H1 (cell line): Measurements from ENCODE around the gene DYNLL2. TPM values are rescaled to one million over a fixed set of nuclear protein-coding genes. Genes with fewer than 3 reads are reported as not detected.

Source experiments
- CTCF ChIA-PET: fragments of 300-600 bp; sonication (Branson Sonifier 250); formaldehyde crosslinking; loops from one replicate; lab custom pipeline; 2021; ENCODE audit not compliant: partially characterized antibody; lab: Charles Lee
- POLR2A ChIA-PET: fragments of 300-600 bp; sonication (Branson Sonifier 250); formaldehyde crosslinking; loops from one replicate; lab custom pipeline; 2021; ENCODE audit warnings: inconsistent platforms; ENCODE audit not compliant: partially characterized antibody; lab: Charles Lee
- DNase-seq, 2 experiments: peaks; one replicate each; pipeline versions ENCODE4 v3.0.0 to v3.0.0-alpha.2; 2010 to 2022; ENCODE audit warnings: low spot score in 2 of 2, low read depth in 1 of 2, mixed read lengths in 1 of 2
- FAIRE-seq: peaks from 2 replicates; lab custom pipeline; 2011; peaks lifted over from hg19 to GRCh38; lab: Jason Lieb, UNC
- H2AFZ ChIP-seq: 2 replicates; pipeline ENCODE4 v1.8.1; 2012; ENCODE audit warnings: low read length, inconsistent platforms
- H2AK5ac ChIP-seq: 2 replicates; pipeline ENCODE4 v1.6.1; 2013; ENCODE audit warnings: low read depth, low read length
- H2BK120ac ChIP-seq: replicated peaks from 2 replicates; pipeline ENCODE3; 2013; ENCODE audit warnings: low read depth, low read length, inconsistent platforms
- H2BK12ac ChIP-seq: 2 replicates; pipeline ENCODE4 v1.6.1; 2013; ENCODE audit warnings: low read depth, low read length
- H2BK15ac ChIP-seq: 2 replicates; pipeline ENCODE4 v1.6.1; 2013; ENCODE audit warnings: low read length
- H2BK20ac ChIP-seq: 2 replicates; pipeline ENCODE4 v1.6.1; 2013; ENCODE audit warnings: low read length
- H2BK5ac ChIP-seq: 2 replicates; pipeline ENCODE4 v1.6.1; 2013; ENCODE audit warnings: low read depth, low read length
- H3K14ac ChIP-seq: 2 replicates; pipeline ENCODE4 v1.6.1; 2013; ENCODE audit warnings: inconsistent platforms; ENCODE audit not compliant: insufficient read length
- H3K18ac ChIP-seq: 2 replicates; pipeline ENCODE4 v1.6.1; 2013; ENCODE audit warnings: low read length; ENCODE audit errors: extremely low read depth
- H3K23ac ChIP-seq: 2 replicates; pipeline ENCODE4 v1.6.1; 2013; ENCODE audit warnings: inconsistent platforms; ENCODE audit not compliant: insufficient read length
- H3K23me2 ChIP-seq: 2 replicates; pipeline ENCODE4 v1.6.1; 2013; ENCODE audit warnings: low read depth, low read length
- H3K27ac ChIP-seq: 2 replicates; pipeline ENCODE4 v1.6.1; 2011; ENCODE audit warnings: low read depth, low read length, inconsistent platforms
- H3K27me3 ChIP-seq, 4 experiments: replicated peaks in 1 of 4; 1 replicate in 1 of 4; 2 replicates in 3 of 4; pipeline versions ENCODE4 v1.6.1 to v1.8.1; 2011 to 2013; ENCODE audit warnings: low read length in 3 of 4, mild to moderate bottlenecking in 3 of 4, inconsistent platforms in 2 of 4, mixed read lengths in 2 of 4, moderate library complexity in 1 of 4; ENCODE audit not compliant: control insufficient read depth in 3 of 4, insufficient read depth in 3 of 4; ENCODE audit errors: extremely low read depth in 1 of 4
- H3K36me3 ChIP-seq, 4 experiments: 2 replicates each; pipeline versions ENCODE4 v1.6.1 to v1.8.1; 2011 to 2013; ENCODE audit warnings: mild to moderate bottlenecking in 4 of 4, low read length in 3 of 4, moderate library complexity in 2 of 4, control low read depth in 1 of 4, inconsistent platforms in 1 of 4; ENCODE audit not compliant: insufficient read depth in 4 of 4, control insufficient read depth in 2 of 4
- H3K4ac ChIP-seq: replicated peaks from 2 replicates; pipeline ENCODE3; 2013; ENCODE audit warnings: low read length, low read depth, mixed read lengths, inconsistent platforms; ENCODE audit not compliant: insufficient read length
- H3K4me1 ChIP-seq, 4 experiments: replicated peaks in 1 of 4; 1 replicate in 1 of 4; 2 replicates in 3 of 4; pipeline versions ENCODE4 v1.6.1 to v1.8.1; 2011 to 2013; ENCODE audit warnings: low read length in 3 of 4, inconsistent platforms in 2 of 4, mixed read lengths in 1 of 4; ENCODE audit not compliant: insufficient read depth in 4 of 4, control insufficient read depth in 3 of 4
- H3K4me2 ChIP-seq, 2 experiments: 2 replicates each; pipeline versions ENCODE4 v1.6.1 to v1.8.1; 2011 to 2013; ENCODE audit warnings: low read depth in 2 of 2, low read length in 2 of 2, control low read depth in 1 of 2, inconsistent platforms in 1 of 2, mild to moderate bottlenecking in 1 of 2; ENCODE audit not compliant: insufficient read depth in 1 of 2
- H3K4me3 ChIP-seq, 4 experiments: fragments of 200-600, 300-600 bp in 1 of 4; sonication (generic), shearing (Covaris generic), sonication (Bioruptor Twin) in 1 of 4; 2 replicates each; pipeline versions ENCODE4 v1.5.1 to v1.8.1; 2011 to 2016; ENCODE audit warnings: low read length in 4 of 4, low read depth in 3 of 4, control low read depth in 2 of 4, inconsistent platforms in 2 of 4, mild to moderate bottlenecking in 2 of 4, mixed read lengths in 1 of 4, moderate library complexity in 1 of 4; ENCODE audit not compliant: insufficient read depth in 2 of 4; ENCODE audit errors: extremely low read depth in 1 of 4
- H3K56ac ChIP-seq: replicated peaks from 2 replicates; pipeline ENCODE3; 2013; ENCODE audit warnings: low read depth, mild to moderate bottlenecking, mixed read lengths, low read length, inconsistent platforms; ENCODE audit not compliant: insufficient read length
- H3K79me1 ChIP-seq: 2 replicates; pipeline ENCODE4 v1.6.1; 2013; ENCODE audit warnings: low read depth, low read length, control low read depth
- H3K79me2 ChIP-seq, 2 experiments: 2 replicates each; pipeline versions ENCODE4 v1.6.1 to v1.8.1; 2012 to 2013; ENCODE audit warnings: low read length in 2 of 2, mild to moderate bottlenecking in 2 of 2, inconsistent platforms in 1 of 2; ENCODE audit not compliant: insufficient read depth in 2 of 2, control insufficient read depth in 1 of 2
- H3K9ac ChIP-seq, 4 experiments: replicated peaks in 1 of 4; 1 replicate in 1 of 4; 2 replicates in 3 of 4; pipeline versions ENCODE4 v1.6.1 to v1.8.1; 2011 to 2013; ENCODE audit warnings: low read depth in 3 of 4, low read length in 3 of 4, control low read depth in 2 of 4, mild to moderate bottlenecking in 2 of 4, moderate library complexity in 2 of 4, inconsistent platforms in 1 of 4; ENCODE audit errors: extremely low read depth in 1 of 4
- H3K9me3 ChIP-seq, 2 experiments: 2 replicates each; pipeline versions ENCODE4 v1.6.1 to v1.8.1; 2012 to 2013; ENCODE audit warnings: mild to moderate bottlenecking in 2 of 2, moderate library complexity in 2 of 2, control low read depth in 1 of 2, inconsistent platforms in 1 of 2, low read depth in 1 of 2, low read length in 1 of 2, mixed read lengths in 1 of 2; ENCODE audit not compliant: insufficient read depth in 2 of 2
- H4K20me1 ChIP-seq, 2 experiments: replicated peaks in 1 of 2; 2 replicates each; pipeline versions ENCODE3 to v1.8.1; 2011 to 2013; ENCODE audit warnings: inconsistent platforms in 2 of 2, low read length in 2 of 2, mild to moderate bottlenecking in 1 of 2; ENCODE audit not compliant: insufficient read depth in 2 of 2, control insufficient read depth in 1 of 2
- H4K5ac ChIP-seq: 2 replicates; pipeline ENCODE4 v1.6.1; 2013; ENCODE audit warnings: low read length, low read depth, mixed read lengths, inconsistent platforms; ENCODE audit not compliant: insufficient read length
- H4K8ac ChIP-seq: 2 replicates; pipeline ENCODE4 v1.8.0; 2013; ENCODE audit warnings: mild to moderate bottlenecking, moderate library complexity, low read length, inconsistent platforms; ENCODE audit not compliant: insufficient read depth; ENCODE audit errors: extremely low read depth
- H4K91ac ChIP-seq: replicated peaks from 2 replicates; pipeline ENCODE3; 2013; ENCODE audit warnings: low read length, mixed read lengths, inconsistent platforms; ENCODE audit not compliant: insufficient read length
- BRCA1 ChIP-seq: IDR thresholded peaks from 2 replicates; pipeline ENCODE4 v1.6.1; 2012; ENCODE audit warnings: low read depth, low read length, improper control_type of control experiment
- CBX8 ChIP-seq: fragments of 300-800, 300-1000 bp; sonication (generic); IDR thresholded peaks from 2 replicates; pipeline ENCODE4 v1.7.1; 2016; ENCODE audit warnings: low read depth, low read length, borderline replicate concordance
- CHD2 ChIP-seq: IDR thresholded peaks from 2 replicates; pipeline ENCODE4 v1.6.1; 2012; ENCODE audit warnings: low read length, improper control_type of control experiment
- MAFK ChIP-seq: IDR thresholded peaks from 2 replicates; pipeline ENCODE4 v1.6.1; 2012; ENCODE audit warnings: low read depth, mild to moderate bottlenecking, improper control_type of control experiment, low read length
- NRF1 ChIP-seq: IDR thresholded peaks from 2 replicates; pipeline ENCODE4 v1.6.1; 2011; ENCODE audit warnings: mild to moderate bottlenecking, low read depth, low read length, improper control_type of control experiment
- RNF2 ChIP-seq: fragments of 200-900, 300-1000 bp; sonication (generic); IDR thresholded peaks from 2 replicates; pipeline ENCODE4 v1.7.1; 2016; ENCODE audit warnings: borderline replicate concordance, low read depth, mild to moderate bottlenecking, antibody characterized with exemption, low read length; ENCODE audit not compliant: poor library complexity, severe bottlenecking; ENCODE audit errors: missing control alignments
- polyA plus RNA-seq, 7 experiments: library from polyadenylated mRNA; depleted of rRNA in 3 of 7; stranded (reverse) in 5 of 7; unstranded in 2 of 7; fragments of >200 nt in 5 of 7; fragments of 200-250 nt in 2 of 7; gene quantifications; 1 replicate in 5 of 7; 2 replicates in 1 of 7; 4 replicates in 1 of 7; pipeline versions ENCODE4 v1.2.1 to v1.2.3, GENCODE V29; 2011 to 2013; ENCODE audit warnings: missing spikeins in 2 of 7, mixed read lengths in 2 of 7
- total RNA-seq: library from RNA; stranded (reverse); fragmentation: NEBNext Ultra II Directional; extraction: Animal tissue kit (Norgen Biotek cat#: 25700); gene quantifications from 2 replicates; pipeline ENCODE4 v1.2.1, GENCODE V29; 2021
- TF ChIP-seq, protein P1 (sequence below): IDR thresholded peaks from 2 replicates; pipeline ENCODE4 v1.6.1; 2011; ENCODE audit warnings: low read depth, mild to moderate bottlenecking, low read length; ENCODE audit not compliant: insufficient read depth

DYNLL2 gene
- total and polyA plus RNA-seq, 2 of the 8 experiments (the other 6 are each of a cell fraction or from before 2014, with no cell fraction given), result 19.8 to 52.7 TPM

DNA sequence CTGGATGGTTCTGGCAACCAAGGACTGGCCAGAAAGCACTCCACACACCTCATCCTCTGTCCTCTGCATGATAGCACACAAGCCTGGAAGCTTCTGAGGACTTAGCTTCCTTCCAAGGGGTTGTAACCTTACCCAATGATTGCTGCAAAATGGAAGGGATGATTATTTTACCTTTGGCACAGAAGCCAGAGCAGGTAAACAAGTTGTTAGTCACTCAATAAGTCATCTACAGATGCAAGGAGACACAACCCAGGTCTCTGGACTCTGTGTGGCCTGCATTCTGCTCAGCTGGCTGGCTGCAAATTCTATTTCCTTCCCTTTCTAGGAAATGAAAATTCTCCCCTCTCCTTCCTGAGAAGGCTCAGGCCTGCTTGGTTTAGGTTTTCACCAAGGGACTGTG, 26.7 kb upstream of the DYNLL2 start:
- H3K18ac ChIP-seq, result no peak overlapping the region
- H3K4ac ChIP-seq, result no peak overlapping the region
- CTCF ChIA-PET, result interaction anchor here (0.9 kb wide), 1 partner anchor 196 kb away, joined by 4 read pairs; no protein-coding TSS in a partner anchor
- H3K4me1 ChIP-seq, result peaks cover 0 to 2% (median 0%) of the 10 kb centered on the region in 4 experiments; a peak in 1 of 7 replicates
- H2BK20ac ChIP-seq, result no peak overlapping the region
- POLR2A ChIA-PET, result interaction anchor here (1.3 kb wide), 1 partner anchor 56 kb away, joined by 3 read pairs; no protein-coding TSS in a partner anchor
- H2AK5ac ChIP-seq, result no peak overlapping the region
- H3K79me1 ChIP-seq, result no peaks in the 10 kb centered on the region
- H3K36me3 ChIP-seq, result no peaks in the 10 kb centered on the region
- no peak overlapping the region for H3K9ac ChIP-seq
- H2BK15ac ChIP-seq, result no peak overlapping the region
- DNase-seq (no peak), FAIRE-seq (no peak)
- H3K14ac ChIP-seq, result no peak overlapping the region
- no peak overlapping the region for H3K56ac ChIP-seq
- no peak overlapping the region for H4K5ac ChIP-seq
- H3K79me2 ChIP-seq, result no peaks in the 10 kb centered on the region
- H2AFZ ChIP-seq, result 0 out of 2 replicates have a peak overlapping the region, but pooled peaks have one; percentile 1
- no peaks in the 10 kb centered on the region for H3K9me3 ChIP-seq
- H3K23ac ChIP-seq, result no peak overlapping the region
- no peak overlapping the region for H3K4me3 ChIP-seq
- no peaks in the 10 kb centered on the region for H3K27me3 ChIP-seq
- H4K20me1 ChIP-seq, result no peaks in the 10 kb centered on the region
- no peak overlapping the region for H3K27ac ChIP-seq
- no peak overlapping the region for H2BK5ac ChIP-seq
- no peak overlapping the region for H4K91ac ChIP-seq
- no peak overlapping the region for H3K4me2 ChIP-seq
- H3K23me2 ChIP-seq, result no peaks in the 10 kb centered on the region
- H2BK120ac ChIP-seq, result no peak overlapping the region
- H2BK12ac ChIP-seq, result no peak overlapping the region
- no peak overlapping the region for H4K8ac ChIP-seq
- TF ChIP-seq NRF1 (no peak), BRCA1 (no peak), CBX8 (no peak), MAFK (no peak), CHD2 (no peak), RNF2 (no peak)
- TF ChIP-seq, protein P1, sequence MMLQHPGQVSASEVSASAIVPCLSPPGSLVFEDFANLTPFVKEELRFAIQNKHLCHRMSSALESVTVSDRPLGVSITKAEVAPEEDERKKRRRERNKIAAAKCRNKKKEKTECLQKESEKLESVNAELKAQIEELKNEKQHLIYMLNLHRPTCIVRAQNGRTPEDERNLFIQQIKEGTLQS, result no peak
